Activated CD4-positive, alpha-beta memory T cell treated with anti-CD3 and anti-CD28 coated beads for 36 hours (primary cell): ENCODE measurements around the gene DCXR. TPM values are rescaled to one million over a fixed set of nuclear protein-coding genes. Genes with fewer than 3 reads are reported as not detected.

Experiments used
- CTCF ChIA-PET: fragments of 350-600 bp; sonication (Branson Sonifier 250); formaldehyde crosslinking; loops from one replicate; lab custom pipeline; 2021; ENCODE audit warnings: antibody characterized with exemption, inconsistent platforms; lab: Charles Lee
- POLR2A ChIA-PET: fragments of 350-600 bp; sonication (Branson Sonifier 250); formaldehyde crosslinking; loops from one replicate; lab custom pipeline; 2021; ENCODE audit warnings: antibody characterized with exemption; lab: Charles Lee
- DNase-seq: peaks from one replicate; pipeline ENCODE4 v3.0.0-alpha.2; 2020
- H3K27ac Mint-ChIP-seq: one replicate; pipeline ENCODE4 v1.8.0; 2021; ENCODE audit warnings: mixed read lengths
- H3K27me3 Mint-ChIP-seq: one replicate; pipeline ENCODE4 v1.8.0; 2021; ENCODE audit warnings: mixed read lengths
- H3K36me3 Mint-ChIP-seq: one replicate; pipeline ENCODE4 v1.8.0; 2021; ENCODE audit warnings: mixed read lengths
- H3K4me1 Mint-ChIP-seq: one replicate; pipeline ENCODE4 v1.8.0; 2021; ENCODE audit warnings: low read depth, mixed read lengths
- H3K4me3 Mint-ChIP-seq: one replicate; pipeline ENCODE4 v1.8.0; 2021; ENCODE audit warnings: mild to moderate bottlenecking, mixed read lengths
- H3K9me3 Mint-ChIP-seq: one replicate; pipeline ENCODE4 v1.8.0; 2021; ENCODE audit warnings: mixed read lengths
- intact Hi-C: fragments of 100-400 bp; cut with micrococcal nuclease; formaldehyde crosslinking; loops from one replicate; pipeline ENCODE4 v1.15.1; 2023
- total RNA-seq, 2 experiments: library from RNA; stranded (reverse); gene quantifications; one replicate each; pipeline ENCODE4 v1.2.3, GENCODE V29; 2021

DCXR gene
- total RNA-seq, 2 experiments from 2014 or later, result 105 to 115 TPM

DNA sequence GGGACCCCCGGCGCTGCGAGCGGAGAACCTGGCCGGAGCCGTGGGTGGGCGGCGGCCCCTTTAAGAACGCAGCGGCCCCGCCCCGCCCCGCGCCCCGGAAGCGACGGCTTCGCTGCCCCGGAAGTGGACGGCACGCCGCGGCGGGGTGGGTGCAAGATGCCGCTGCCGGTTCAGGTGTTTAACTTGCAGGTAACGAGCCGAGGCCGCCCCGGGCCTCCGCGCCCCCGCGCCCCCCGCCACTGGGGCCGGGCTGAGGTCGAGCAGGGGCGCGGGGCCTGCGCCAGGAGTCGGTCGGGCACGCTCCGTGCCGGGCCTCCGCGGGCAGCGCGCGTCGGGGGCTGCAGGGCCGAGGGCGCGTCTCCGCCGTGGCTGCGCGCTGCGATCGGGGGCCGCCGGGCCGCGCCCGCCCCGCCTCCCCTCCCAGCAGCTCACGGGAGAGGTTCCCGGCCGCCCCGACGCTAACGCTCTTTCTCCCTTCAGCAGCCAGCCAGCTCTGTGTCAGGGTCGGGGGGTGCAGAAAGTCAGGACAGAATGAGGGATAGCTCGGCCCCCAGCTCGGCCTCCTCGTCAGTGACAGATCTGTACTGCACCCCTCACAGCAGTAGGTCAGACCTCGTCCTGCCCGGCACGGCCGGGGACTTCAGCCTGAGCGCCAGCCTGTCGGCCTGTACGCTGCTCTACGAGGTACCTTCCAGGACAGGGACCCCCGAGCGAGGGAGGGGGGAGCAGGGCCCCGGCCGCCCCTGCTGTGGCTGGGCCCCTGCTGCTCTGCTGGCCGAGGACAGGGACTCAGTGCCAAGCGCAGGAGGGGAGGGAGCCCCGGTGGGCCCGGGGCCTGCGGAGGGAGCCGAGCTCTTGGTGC lies 14.5 kb upstream of the DCXR start, which contains the start of the genes GPS1 and RFNG:
Gene GPS1 (plus strand): TSS at position 123 of the 862 bp plus-strand sequence. CDS start 34 bp downstream, at position 157.
Gene RFNG (minus strand): TSS at position 36 of the 862 bp plus-strand sequence. CDS start 45 bp downstream, outside the sequence.
- CTCF ChIA-PET, result interaction anchor here (1.0 to 1.5 kb wide), 2 partner anchors 21 to 92 kb away, joined by 4 to 6 read pairs; partner anchors contain the start of gene RAC3
- POLR2A ChIA-PET, result interaction anchor here (1.0 to 3.0 kb wide), 3 partner anchors 12 to 46 kb away, joined by 3 to 9 read pairs (median 4); partner anchors contain the start of genes DCXR and FASN
- peaks cover 2% of the 10 kb centered on the region for H3K36me3 Mint-ChIP-seq

DNA sequence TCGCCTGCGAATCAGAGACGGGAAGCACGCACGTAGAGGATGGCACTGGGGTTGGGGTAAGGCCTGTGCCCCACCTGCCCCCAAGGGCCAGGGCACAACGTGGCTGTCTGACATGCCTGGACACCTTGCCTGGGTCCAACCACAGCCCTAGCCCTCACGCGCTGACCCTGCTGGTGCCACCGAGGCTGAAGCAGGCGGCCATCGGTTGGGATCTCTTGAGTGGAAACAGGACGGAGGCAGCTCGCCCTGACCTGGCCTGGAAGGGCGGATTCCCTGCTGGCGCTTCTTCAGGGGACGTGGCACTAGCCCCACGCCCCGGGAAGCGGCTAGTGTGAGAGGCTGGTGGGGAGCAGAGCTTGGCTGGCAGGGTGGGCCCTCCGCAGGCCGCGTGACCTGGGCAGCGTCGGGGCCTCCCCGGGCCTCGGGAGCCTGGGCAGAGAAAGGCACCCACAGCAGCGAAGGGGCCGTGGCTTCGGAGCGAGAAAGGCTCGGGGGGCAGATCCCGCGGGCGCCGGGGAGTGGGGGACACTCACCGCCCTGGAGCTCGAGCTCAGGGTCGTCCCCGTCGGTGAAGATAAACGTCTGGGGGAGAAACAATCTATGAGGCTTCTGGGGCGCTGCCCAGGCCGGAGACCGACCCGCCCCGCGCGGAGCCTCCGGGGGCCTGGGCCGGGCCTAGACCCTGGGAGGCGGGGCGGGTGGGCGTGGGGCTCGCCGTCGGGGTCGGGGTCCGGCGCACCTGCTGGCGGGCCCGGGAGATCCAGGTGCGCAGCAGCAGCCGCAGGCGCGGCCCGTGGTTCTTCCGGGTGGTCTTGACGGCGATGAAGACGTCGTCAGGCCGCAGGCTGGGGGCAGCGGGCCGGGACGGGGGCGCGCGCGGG lies 13.5 kb upstream of the DCXR start:
- intact Hi-C loops, result no loop called here
- H3K36me3 Mint-ChIP-seq, result peaks cover 2% of the 10 kb centered on the region
- peak overlapping the region; percentile 83 for H3K4me3 Mint-ChIP-seq
- no peak for DNase-seq
- H3K4me1 Mint-ChIP-seq, result peaks cover 21% of the 10 kb centered on the region
- POLR2A ChIA-PET, result interaction anchor here (0.8 to 3.0 kb wide), 4 partner anchors 13 to 47 kb away, joined by 4 to 9 read pairs (median 4); partner anchors contain the start of genes DCXR, DUS1L and FASN
- H3K27ac Mint-ChIP-seq, result no peak overlapping the region
- CTCF ChIA-PET, result interaction anchor here (1.2 to 1.7 kb wide), 4 partner anchors 13 to 92 kb away, joined by 3 to 10 read pairs (median 6); partner anchors contain the start of gene DCXR
- H3K27me3 Mint-ChIP-seq, result no peaks in the 10 kb centered on the region
- H3K9me3 Mint-ChIP-seq, result no peaks in the 10 kb centered on the region

More for the DNA sequence above, 14.5 kb upstream of the DCXR start, which contains the start of the genes GPS1 and RFNG:
- DNase-seq, result peak; percentile 86
- Mint-ChIP-seq H3K27me3 (no peaks in the 10 kb centered on the region), H3K9me3 (no peaks in the 10 kb centered on the region), H3K4me3 (peak within 1 kb of the TSS; percentile 83), H3K27ac (no peak within 1 kb of the TSS), H3K4me1 (peaks cover 21% of the 10 kb centered on the region)
- intact Hi-C loops, result no loop called here

DNA sequence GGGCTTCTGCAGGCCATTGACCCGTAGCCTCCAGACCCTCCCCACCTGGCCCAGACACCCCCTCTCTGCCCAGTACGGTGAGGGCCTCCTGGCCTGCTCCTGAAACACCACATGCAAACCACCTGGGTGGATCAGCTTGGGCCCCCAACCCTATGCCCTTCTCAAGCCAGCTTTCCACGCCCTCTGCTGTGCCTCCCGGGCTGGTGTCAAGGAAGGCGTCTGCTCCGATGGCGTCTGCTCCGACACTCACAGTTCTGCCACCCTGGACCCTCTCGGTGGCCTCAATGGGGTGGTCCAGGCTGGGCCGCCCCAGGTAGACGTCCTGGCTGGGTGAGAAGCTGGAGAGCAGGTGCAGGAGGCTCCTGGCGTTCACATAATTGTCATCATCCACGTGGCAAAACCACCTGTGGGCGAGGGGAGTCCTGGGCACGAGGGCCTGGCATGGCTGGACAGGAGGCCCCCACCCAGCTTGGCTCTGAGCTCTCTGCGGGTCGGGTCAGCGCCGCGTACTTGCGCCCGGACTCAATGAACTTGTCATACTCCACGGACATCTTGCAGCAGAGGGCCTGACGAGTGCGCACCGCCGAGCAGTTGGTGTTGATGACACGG lies 12.8 kb upstream of the DCXR start:
- Mint-ChIP-seq H3K4me1 (peaks cover 21% of the 10 kb centered on the region), H3K27ac (no peak overlapping the region), H3K4me3 (peak overlapping the region; percentile 83), H3K36me3 (peaks cover 2% of the 10 kb centered on the region), H3K27me3 (no peaks in the 10 kb centered on the region), H3K9me3 (no peaks in the 10 kb centered on the region)
- ChIA-PET CTCF (interaction anchor here (1.2 to 1.7 kb wide), 4 partner anchors 13 to 91 kb away, joined by 3 to 10 read pairs (median 6); partner anchors contain the start of gene DCXR), POLR2A (interaction anchor here (0.8 to 1.7 kb wide), 3 partner anchors 12 to 48 kb away, joined by 4 to 5 read pairs (median 4); partner anchors contain the start of genes DCXR, DUS1L and FASN)
- no peak for DNase-seq
- intact Hi-C loops, result no loop called here

DNA sequence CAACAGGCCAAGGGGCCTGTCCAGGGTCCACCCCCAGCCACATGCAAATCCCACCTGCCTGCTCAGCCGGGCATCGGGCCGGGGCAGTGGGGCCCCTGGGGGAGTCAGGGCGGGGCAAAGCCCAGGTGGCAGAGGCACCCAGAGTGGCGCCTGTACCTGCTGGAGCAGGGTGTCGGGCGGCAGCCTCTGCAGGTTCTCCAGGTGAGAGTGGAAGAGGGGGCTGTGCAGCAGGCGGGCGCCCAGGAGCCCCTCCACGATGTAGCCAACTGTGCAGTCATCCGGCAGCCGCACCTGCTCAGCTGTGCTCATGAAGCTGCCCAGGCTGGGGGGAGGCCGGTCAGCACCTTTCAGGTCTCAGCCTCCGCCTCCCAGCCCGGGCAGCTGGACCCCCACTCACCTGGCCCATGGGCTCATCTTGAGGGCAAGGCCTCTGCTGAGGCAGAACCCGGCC lies 12.0 kb upstream of the DCXR start:
- no peak overlapping the region for H3K27ac Mint-ChIP-seq
- ChIA-PET POLR2A (no interaction called here), CTCF (interaction anchor here (0.5 to 1.7 kb wide), 2 partner anchors 19 to 51 kb away, joined by 3 to 10 read pairs; no protein-coding TSS in a partner anchor)
- no peaks in the 10 kb centered on the region for H3K27me3 Mint-ChIP-seq
- peaks cover 21% of the 10 kb centered on the region for H3K4me1 Mint-ChIP-seq
- peaks cover 2% of the 10 kb centered on the region for H3K36me3 Mint-ChIP-seq
- DNase-seq, result no peak
- H3K4me3 Mint-ChIP-seq, result no peak overlapping the region
- no peaks in the 10 kb centered on the region for H3K9me3 Mint-ChIP-seq
- intact Hi-C loops, result no loop called here

DNA sequence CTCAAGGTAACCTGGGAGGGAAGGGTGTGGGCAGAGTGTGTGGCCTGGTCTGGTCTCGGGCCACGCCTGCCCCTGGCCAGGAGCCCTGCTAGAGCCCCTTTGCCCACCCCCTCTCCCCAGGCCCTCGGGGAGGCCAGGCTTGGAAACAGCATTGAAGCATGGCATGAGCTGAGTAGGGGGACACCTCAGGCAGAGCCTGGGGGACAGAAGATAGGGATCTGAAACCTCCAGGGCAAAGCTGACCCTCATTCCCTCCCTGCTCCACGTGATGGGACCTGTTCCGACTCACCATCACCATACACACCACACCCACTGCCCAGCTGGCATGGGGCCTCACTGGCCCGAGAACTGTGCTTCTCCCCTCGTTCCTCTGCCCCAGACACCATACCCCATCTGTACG lies 11.6 kb upstream of the DCXR start:
- intact Hi-C loops, result no loop called here
- peak overlapping the region; percentile 12 for H3K4me3 Mint-ChIP-seq
- peaks cover 2% of the 10 kb centered on the region for H3K36me3 Mint-ChIP-seq
- H3K27ac Mint-ChIP-seq, result no peak overlapping the region
- DNase-seq, result no peak
- ChIA-PET CTCF (interaction anchor here (0.5 kb wide), 1 partner anchor 51 kb away, joined by 3 read pairs; no protein-coding TSS in a partner anchor), POLR2A (no interaction called here)
- H3K27me3 Mint-ChIP-seq, result no peaks in the 10 kb centered on the region
- no peaks in the 10 kb centered on the region for H3K9me3 Mint-ChIP-seq
- H3K4me1 Mint-ChIP-seq, result peaks cover 21% of the 10 kb centered on the region

DNA sequence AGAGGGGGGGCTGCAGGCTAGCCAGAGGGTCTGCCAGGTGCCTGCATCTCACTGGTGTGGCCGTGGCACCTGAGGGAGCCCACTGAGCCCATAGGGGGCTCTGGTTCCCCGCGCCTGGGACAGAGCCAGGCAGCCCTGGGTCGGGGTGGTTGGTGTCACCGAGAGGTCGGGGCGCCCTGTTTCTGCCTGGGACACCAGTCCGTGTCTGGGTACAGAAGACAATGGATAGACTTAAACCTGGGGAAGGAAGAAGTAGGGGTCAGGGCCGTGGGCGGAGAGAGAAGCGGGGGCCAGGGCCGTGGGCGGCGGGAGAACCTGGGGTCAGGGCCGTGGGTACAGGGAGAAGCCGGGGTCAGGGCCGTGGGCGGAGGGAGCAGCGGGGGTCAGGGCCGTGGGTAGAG lies 11.1 kb upstream of the DCXR start:
- no peak overlapping the region for H3K27ac Mint-ChIP-seq
- no peaks in the 10 kb centered on the region for H3K27me3 Mint-ChIP-seq
- intact Hi-C loops, result no loop called here
- peaks cover 19% of the 10 kb centered on the region for H3K4me1 Mint-ChIP-seq
- peaks cover 2% of the 10 kb centered on the region for H3K36me3 Mint-ChIP-seq
- no peak overlapping the region for H3K4me3 Mint-ChIP-seq
- POLR2A ChIA-PET, result no interaction called here
- CTCF ChIA-PET, result interaction anchor here (1.1 kb wide), 1 partner anchor 18 kb away, joined by 3 read pairs; no protein-coding TSS in a partner anchor
- DNase-seq, result no peak
- no peaks in the 10 kb centered on the region for H3K9me3 Mint-ChIP-seq

DNA sequence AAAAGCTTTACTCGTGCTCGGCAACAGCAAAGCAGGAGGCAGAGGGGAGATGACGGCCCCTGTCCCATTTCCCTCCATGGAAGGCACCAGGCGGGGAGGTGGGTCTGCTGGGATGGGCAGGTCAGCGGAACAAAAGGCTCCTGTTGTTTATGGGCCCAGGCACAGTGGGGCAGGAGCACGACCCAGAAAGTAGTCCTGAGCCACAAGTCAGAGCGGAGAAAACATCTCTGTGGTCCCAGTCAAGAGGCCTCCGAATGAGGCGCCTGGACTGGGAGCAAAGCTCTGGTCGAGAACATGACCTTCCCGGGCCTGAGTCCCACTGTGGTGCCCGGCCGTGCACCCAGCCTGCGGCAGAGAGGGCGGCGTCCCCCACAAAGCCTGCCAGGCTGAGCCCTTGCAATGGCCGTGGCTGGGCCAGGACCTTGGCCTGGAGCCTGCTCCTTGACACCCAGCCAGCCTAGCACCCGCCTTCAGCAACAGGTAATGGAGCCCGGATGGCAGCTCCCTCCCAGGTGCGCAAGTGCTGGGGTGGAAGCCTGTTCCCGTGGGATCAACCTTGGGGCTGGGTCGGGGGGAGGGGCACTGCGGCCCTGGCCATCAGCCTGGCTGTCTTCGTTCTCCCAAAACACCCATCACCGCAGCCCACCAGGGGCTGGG lies 10.5 kb upstream of the DCXR start:
- intact Hi-C loops, result no loop called here

DNA sequence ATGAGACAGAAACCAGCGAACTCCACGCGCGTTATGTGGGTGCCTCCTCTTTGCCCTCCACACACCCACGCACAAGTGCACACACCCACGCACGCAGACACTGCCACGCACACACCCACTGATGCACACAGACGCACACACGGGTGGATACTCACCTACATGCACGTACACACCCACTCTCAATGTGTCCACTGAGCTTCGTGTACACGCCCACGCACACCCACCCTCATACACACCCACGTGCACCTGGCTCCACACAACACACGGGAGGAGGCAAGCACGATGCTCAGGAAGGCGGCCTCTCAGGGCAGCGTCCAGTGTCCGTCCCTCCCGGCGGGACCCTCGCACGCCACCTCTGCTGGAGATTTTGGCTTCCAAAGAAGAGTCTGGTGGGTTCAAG lies 9.9 kb upstream of the DCXR start:
- peaks cover 2% of the 10 kb centered on the region for H3K36me3 Mint-ChIP-seq
- no peaks in the 10 kb centered on the region for H3K27me3 Mint-ChIP-seq
- H3K4me1 Mint-ChIP-seq, result peaks cover 10% of the 10 kb centered on the region
- H3K27ac Mint-ChIP-seq, result no peak overlapping the region
- DNase-seq, result no peak
- no peak overlapping the region for H3K4me3 Mint-ChIP-seq
- POLR2A ChIA-PET, result no interaction called here
- CTCF ChIA-PET, result no interaction called here
- intact Hi-C loops, result no loop called here
- H3K9me3 Mint-ChIP-seq, result no peaks in the 10 kb centered on the region

More for the DNA sequence above, 10.5 kb upstream of the DCXR start:
- Mint-ChIP-seq H3K4me3 (no peak overlapping the region), H3K9me3 (no peaks in the 10 kb centered on the region), H3K27ac (no peak overlapping the region), H3K27me3 (no peaks in the 10 kb centered on the region), H3K36me3 (peaks cover 2% of the 10 kb centered on the region), H3K4me1 (peaks cover 13% of the 10 kb centered on the region)
- POLR2A ChIA-PET, result no interaction called here
- CTCF ChIA-PET, result interaction anchor here (1.1 kb wide), 1 partner anchor 17 kb away, joined by 3 read pairs; no protein-coding TSS in a partner anchor
- no peak for DNase-seq

DNA sequence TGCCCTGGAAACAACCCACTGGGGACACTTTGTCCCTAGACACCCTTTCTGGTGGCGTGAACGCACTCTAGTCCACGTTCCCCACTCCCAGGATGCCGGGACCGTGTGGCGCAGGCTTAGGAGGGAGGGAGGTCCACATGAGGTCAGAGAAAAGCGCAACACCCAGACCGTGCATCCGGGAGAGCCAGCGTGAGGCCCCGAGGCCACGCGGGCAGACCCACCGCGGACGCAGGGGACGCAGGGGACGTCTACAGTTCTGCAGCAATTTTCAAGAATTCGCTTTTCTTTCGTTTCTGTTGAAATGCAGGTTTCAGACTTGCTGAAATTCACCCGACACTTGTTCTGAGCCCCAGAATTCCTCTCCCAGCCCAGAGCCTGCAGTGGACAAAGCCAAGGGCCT lies 9.4 kb upstream of the DCXR start:
- Mint-ChIP-seq H3K4me1 (peaks cover 10% of the 10 kb centered on the region), H3K27ac (no peak overlapping the region)

DNA sequence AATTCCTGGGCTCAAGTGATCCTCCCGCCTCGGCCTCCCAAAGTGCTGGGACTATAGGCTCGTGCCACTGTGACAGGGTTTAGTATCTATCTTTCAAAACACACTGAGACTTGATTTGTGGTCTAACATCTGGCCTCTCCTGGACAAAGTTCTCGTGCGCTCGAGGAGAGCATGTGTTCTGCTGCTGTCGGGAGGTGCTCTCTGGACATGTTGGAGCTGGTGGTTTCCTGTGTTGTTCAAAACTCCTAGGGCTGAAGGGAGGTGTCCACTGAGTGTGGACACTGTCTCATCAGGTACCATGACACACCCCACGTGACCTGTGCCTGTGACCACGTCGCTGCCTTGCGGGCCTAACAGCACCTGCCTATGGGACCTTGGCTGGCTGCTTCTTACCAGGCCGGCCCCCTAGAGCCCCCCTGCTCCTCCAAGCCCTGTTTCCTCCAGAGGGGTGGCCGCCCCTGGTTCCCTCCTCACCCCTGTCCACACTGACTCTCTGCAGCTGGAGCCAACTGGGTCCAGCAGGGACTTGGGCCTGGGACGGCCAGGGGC lies 8.5 kb upstream of the DCXR start:
- H3K27ac Mint-ChIP-seq, result no peak overlapping the region
- H3K4me1 Mint-ChIP-seq, result peaks cover 10% of the 10 kb centered on the region
- CTCF ChIA-PET, result no interaction called here
- intact Hi-C loops, result no loop called here
- H3K9me3 Mint-ChIP-seq, result no peaks in the 10 kb centered on the region
- H3K36me3 Mint-ChIP-seq, result peaks cover 2% of the 10 kb centered on the region
- H3K4me3 Mint-ChIP-seq, result no peak overlapping the region
- H3K27me3 Mint-ChIP-seq, result no peaks in the 10 kb centered on the region
- POLR2A ChIA-PET, result no interaction called here
- DNase-seq, result no peak

More for the DNA sequence above, 9.4 kb upstream of the DCXR start:
- ChIA-PET CTCF (no interaction called here), POLR2A (no interaction called here)
- DNase-seq, result no peak
- H3K36me3 Mint-ChIP-seq, result peaks cover 2% of the 10 kb centered on the region
- H3K9me3 Mint-ChIP-seq, result no peaks in the 10 kb centered on the region
- intact Hi-C loops, result no loop called here
- H3K4me3 Mint-ChIP-seq, result no peak overlapping the region
- H3K27me3 Mint-ChIP-seq, result no peaks in the 10 kb centered on the region
